Measurements from ENCODE around the gene RAB3A. TPM values are rescaled to one million over a fixed set of nuclear protein-coding genes. Genes with fewer than 3 reads are reported as not detected.

Gene RAB3A
- total RNA-seq, 4 donors from 2014 or later, result 0.30 to 0.76 (median 0.44) TPM; not detected in 1

GRCh38 chr19:18158467-18158866 lies 45.4 kb downstream of the RAB3A start:
- no peak for DNase-seq
- Histone ChIP-seq H3K27ac (peak overlapping the region in 2 of 4 donors; percentile 90 to 97), H3K36me3 (peaks cover 0 to 30% (median 8%) of the 10 kb centered on the region in 3 donors), H3K4me3 (no peak overlapping the region), H3K9me3 (no peaks in the 10 kb centered on the region), H3K4me1 (peaks cover 53 to 87% (median 65%) of the 10 kb centered on the region in 3 donors), H3K27me3 (no peaks in the 10 kb centered on the region)
- intact Hi-C loops (cut with DNase I), result loop anchor here (5.0 kb wide), 1 partner anchor 46 kb away; no protein-coding TSS in a partner anchor
- TF ChIP-seq POLR2A (IDR thresholded peaks at IDR 0.05), result no peak
- TF ChIP-seq CTCF (IDR thresholded peaks at IDR 0.05), result no peak
- WGBS, 2 donors, result 63 to 70% methylated on average over 4 of the region's 4 CpGs

GRCh38 chr19:18157465-18158063 lies 46.3 kb downstream of the RAB3A start:
- Histone ChIP-seq H3K9me3 (no peaks in the 10 kb centered on the region), H3K27ac (peak overlapping the region; percentile 77 to 97 (median 84)), H3K4me3 (peak overlapping the region in 2 of 4 donors; percentile 9 to 10), H3K36me3 (peaks cover 0 to 21% (median 0%) of the 10 kb centered on the region in 3 donors), H3K4me1 (peaks cover 53 to 91% (median 65%) of the 10 kb centered on the region in 3 donors), H3K27me3 (no peaks in the 10 kb centered on the region)
- intact Hi-C loops (cut with DNase I), result loop anchor here (5.0 kb wide), 1 partner anchor 45 kb away; no protein-coding TSS in a partner anchor
- 36 to 58% methylated on average over 5 to 7 of the region's 18 CpGs for WGBS, 2 donors
- TF ChIP-seq CTCF (IDR thresholded peaks at IDR 0.05), result no peak
- no peak for DNase-seq

GRCh38 chr19:18156841-18157464 lies 46.9 kb downstream of the RAB3A start:
- Histone ChIP-seq H3K4me3 (peak overlapping the region in 2 of 4 donors; percentile 9 to 10), H3K9me3 (no peaks in the 10 kb centered on the region), H3K4me1 (peaks cover 54 to 95% (median 67%) of the 10 kb centered on the region in 3 donors), H3K36me3 (peaks cover 0 to 15% (median 0%) of the 10 kb centered on the region in 3 donors), H3K27ac (peak overlapping the region; percentile 77 to 97 (median 84)), H3K27me3 (no peaks in the 10 kb centered on the region)
- 7 to 13% methylated on average over 8 to 11 of the region's 22 CpGs for WGBS, 2 donors
- no peak for DNase-seq
- intact Hi-C loops (cut with DNase I), result loop anchor here (5.0 kb wide), 1 partner anchor 45 kb away; no protein-coding TSS in a partner anchor
- no peak for TF ChIP-seq POLR2A (IDR thresholded peaks at IDR 0.05)
- no peak for TF ChIP-seq CTCF (IDR thresholded peaks at IDR 0.05)

- Histone ChIP-seq H3K27me3 (no peaks in the 10 kb centered on the region), H3K4me3 (peak overlapping the region in 2 of 4 donors; percentile 22 to 41), H3K9me3 (no peaks in the 10 kb centered on the region), H3K27ac (peak overlapping the region; percentile 77 to 97 (median 84)), H3K36me3 (peaks cover 0 to 11% (median 0%) of the 10 kb centered on the region in 3 donors), H3K4me1 (peaks cover 52 to 95% (median 68%) of the 10 kb centered on the region in 3 donors)
- TF ChIP-seq CTCF (IDR thresholded peaks at IDR 0.05), result no peak
- TF ChIP-seq POLR2A (IDR thresholded peaks at IDR 0.05), result no peak
- WGBS, 2 donors, result 69 to 86% methylated on average over 6 of the region's 6 CpGs
- intact Hi-C loops (cut with DNase I), result loop anchor here (5.0 kb wide), 1 partner anchor 44 kb away; no protein-coding TSS in a partner anchor
- DNase-seq, result no peak
These were observed 47.6 kb downstream of the RAB3A start for GRCh38 chr19:18156268-18156667.

Measured in esophagus squamous epithelium (tissue), 5 donors.